HFF-Myc (cell line): Measurements from ENCODE around the gene BORCS6.

ENCODE experiments used
- DNase-seq: peaks from one replicate; pipeline ENCODE4 v3.0.0-alpha.2; 2011; ENCODE audit warnings: low read depth; ENCODE audit errors: extremely low read depth
- H3K4me3 ChIP-seq: replicated peaks from 2 replicates; pipeline ENCODE4 v1.5.1; 2011; ENCODE audit warnings: low read depth, mild to moderate bottlenecking, control low read depth, low read length
- TF ChIP-seq, protein P1 (sequence below): IDR thresholded peaks from 2 replicates; pipeline ENCODE4 v1.5.1; 2012; ENCODE audit warnings: mild to moderate bottlenecking, low read depth, low read length, control low read depth; ENCODE audit errors: missing control alignments

The BORCS6 gene

DNA sequence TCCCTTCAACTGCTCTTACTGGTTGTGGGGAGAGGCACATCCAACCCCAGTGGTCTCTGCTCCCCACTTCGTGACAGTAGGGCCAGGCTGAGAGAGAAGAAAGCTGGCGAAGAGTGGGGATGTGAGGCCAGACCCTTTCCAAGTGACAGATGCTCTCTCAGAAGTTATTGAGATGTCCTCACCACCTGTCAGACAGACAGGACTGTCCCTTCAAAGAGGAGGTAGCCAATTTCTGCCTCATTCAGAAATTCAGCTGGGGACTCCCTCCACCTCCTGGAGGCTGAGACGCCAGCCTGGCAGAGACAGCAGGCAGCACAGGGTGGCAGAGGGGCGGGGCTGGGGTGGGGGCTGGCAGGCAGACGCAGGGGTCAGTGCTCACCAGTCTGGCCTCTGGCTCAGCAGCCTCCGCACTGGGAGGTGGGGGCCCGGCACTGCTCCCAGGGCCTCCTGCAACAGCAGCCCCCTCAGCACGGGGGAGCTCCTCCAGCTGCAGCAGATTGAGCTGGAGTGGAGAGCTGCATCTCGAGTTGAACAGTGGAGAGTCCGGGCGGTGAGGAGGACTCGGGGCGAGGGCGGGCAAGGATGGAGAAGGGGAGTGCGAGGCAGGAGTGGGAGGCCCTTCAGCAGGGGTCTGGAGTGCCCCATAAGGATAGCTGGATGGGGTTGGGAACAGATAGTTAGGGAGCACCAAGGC is 46.9 kb downstream of the BORCS6 start:
- TF ChIP-seq, protein P1, sequence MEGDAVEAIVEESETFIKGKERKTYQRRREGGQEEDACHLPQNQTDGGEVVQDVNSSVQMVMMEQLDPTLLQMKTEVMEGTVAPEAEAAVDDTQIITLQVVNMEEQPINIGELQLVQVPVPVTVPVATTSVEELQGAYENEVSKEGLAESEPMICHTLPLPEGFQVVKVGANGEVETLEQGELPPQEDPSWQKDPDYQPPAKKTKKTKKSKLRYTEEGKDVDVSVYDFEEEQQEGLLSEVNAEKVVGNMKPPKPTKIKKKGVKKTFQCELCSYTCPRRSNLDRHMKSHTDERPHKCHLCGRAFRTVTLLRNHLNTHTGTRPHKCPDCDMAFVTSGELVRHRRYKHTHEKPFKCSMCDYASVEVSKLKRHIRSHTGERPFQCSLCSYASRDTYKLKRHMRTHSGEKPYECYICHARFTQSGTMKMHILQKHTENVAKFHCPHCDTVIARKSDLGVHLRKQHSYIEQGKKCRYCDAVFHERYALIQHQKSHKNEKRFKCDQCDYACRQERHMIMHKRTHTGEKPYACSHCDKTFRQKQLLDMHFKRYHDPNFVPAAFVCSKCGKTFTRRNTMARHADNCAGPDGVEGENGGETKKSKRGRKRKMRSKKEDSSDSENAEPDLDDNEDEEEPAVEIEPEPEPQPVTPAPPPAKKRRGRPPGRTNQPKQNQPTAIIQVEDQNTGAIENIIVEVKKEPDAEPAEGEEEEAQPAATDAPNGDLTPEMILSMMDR: no peak
- DNase-seq: no peak
- H3K4me3 ChIP-seq: no peak overlapping the region

DNA sequence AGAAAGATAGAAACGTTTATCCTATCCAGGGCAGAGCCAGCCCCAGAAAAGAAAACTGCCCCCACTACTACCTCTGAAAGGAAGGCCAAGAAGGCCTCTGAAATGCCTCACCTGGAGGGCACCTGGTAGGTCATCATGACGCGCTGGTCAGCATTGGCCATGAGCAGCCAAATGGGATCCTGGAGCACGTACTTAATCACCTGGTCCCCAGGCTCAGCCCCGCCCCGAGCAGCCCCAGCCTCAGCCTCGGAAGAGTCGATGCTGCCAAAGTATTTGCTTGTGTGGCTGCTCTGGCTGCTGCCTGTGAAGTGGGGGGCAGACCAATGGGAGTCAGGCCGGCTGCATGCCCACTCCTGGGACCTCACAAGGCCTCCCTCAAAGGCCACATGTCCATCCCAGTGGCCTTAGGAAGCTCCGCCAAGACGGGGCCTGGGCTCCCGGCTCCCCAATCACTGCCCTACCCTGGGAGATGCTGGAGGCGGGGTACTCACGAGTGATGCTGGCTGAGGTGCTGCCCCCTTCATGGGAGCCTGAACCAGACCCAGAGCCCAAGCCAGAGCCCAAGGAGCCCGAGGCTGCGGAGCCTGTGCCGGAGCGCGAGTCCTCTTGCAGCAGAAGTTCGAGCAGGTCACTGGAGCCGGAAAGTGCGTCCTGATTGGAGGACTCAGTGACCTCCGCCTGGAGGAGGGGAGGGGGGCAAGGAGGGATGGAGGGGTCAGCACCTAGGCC is 47.7 kb downstream of the BORCS6 start:
- H3K4me3 ChIP-seq: no peak overlapping the region
- DNase-seq: no peak
- TF ChIP-seq, protein P1: no peak

DNA sequence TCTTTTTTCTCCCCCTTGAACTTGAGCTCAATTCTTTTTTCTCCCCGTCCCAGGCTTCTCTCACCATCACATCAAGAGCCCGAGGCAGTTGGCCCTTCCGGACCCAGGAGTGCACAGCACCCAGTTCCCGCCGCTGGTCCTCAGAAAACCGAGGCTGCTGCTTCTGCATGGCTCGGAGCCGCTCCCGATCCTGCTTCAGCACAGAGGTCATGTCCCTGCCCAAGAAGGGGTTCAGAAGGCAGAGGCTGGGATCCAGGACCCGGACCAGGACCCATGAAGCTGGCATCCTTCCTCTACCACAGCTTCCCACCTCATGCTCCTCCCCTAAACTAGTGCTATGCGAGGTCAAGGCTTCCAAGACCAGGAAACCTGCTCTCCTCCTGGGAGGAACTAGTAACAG is 48.2 kb downstream of the BORCS6 start:
- DNase-seq: no peak
- TF ChIP-seq, protein P1: no peak
- H3K4me3 ChIP-seq: no peak overlapping the region

DNA sequence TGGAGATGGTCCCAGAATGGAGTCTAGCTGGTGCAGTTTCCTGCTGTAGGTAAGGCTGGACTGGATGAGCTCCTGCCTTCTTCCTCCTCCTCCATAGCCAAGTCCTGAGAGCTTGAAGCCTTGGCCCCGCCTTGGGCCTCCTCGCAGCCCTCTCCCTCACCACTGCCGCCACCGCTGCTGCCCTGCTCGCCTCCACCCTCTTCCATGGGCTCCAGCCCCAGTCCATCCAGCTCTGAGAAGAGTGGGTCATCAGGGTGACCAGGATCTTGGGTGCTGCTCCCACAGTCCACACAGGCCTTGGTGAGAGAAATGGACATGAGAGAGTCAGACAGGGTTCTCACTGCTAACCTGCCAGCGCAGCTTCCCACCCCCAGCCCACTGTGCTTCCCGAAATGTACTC is 48.9 kb downstream of the BORCS6 start:
- no peak overlapping the region for H3K4me3 ChIP-seq
- no peak for DNase-seq
- TF ChIP-seq, protein P1: no peak

DNA sequence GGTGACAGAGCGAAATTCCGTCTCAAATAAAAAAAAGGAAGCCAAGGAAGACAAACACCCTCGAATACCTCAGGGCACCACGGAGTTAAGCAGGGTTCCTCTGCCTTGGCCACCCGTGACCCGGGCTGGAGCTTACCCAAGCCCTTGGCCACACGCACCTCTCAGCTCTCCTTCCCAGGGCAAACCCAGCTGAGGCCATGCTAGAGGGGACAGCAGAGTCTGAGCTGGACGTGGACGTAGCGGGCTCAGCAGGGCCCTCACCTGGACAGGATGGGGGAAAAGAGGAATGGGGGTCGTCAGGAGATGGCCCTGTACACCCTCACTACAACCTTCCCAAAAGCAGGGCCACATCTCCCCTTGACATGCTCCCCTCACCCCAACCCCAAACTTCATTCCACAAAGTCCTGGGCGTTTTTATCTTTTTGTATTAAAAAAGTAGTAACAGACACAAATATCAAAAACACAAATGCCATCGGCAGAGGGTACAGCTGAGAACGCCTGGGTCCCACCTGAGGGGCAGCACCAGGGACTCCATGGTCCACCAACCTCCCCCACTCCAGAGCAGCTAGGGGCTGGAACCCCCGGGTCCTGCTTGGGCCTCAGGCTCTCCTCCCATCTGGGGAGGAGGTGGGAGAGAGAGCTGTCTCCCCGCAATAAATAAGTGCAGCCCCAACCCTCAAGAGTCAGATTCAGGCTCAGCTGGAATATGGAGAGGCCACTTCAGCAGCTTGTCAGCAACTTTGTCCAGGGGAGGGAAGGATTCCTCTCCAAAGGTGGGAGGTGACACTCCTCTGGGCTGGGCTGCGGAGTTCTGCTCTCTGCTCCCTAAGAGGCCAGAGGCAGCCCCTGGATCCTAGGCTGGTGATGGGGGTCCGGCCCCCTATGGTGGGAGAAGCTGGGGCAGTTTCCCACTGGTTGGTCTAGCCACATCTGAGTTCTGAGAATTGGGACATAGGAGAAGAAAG is 49.6 kb downstream of the BORCS6 start:
- TF ChIP-seq, protein P1: no peak
- no peak overlapping the region for H3K4me3 ChIP-seq
- DNase-seq: no peak

DNA sequence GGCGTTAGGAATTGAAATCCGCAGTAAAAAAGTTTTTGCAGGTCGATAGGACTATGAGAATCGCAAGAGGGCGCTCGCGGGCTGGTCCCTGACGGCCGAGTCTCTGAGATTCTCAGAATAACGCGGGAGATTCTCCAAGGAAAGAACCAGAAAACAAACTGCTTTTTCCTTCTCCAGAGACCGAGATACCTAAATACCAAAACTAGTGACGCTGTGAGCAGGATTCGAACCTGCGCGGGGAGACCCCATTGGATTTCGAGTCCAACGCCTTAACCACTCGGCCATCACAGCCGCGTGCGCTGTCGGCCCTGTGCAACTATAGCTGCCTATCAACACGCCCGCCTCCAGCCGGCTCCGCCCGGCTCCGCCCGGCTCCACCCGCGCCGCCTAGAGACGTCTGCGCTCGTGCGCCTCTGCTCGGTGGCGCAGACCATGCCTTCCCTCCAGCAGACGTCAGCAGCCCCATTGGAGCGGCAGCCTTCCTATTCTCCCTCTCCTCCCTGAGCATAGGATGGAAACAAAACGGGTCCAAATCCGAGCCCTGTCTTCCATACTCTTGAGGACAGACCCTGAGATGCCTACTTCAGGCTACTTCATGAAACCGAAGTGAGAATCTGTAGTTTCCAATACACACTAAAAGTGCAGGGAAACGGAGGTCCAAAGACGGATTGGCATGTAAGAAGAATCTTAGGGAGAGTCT is 51.2 kb downstream of the BORCS6 start:
- TF ChIP-seq, protein P1: peak; percentile 86
- H3K4me3 ChIP-seq: peak overlapping the region; percentile 59
- DNase-seq: peak; percentile 96
